Measurements from ENCODE around the gene DUSP9.
"Not testable (repeated sequence)": the region's sequence is repeated elsewhere in the genome, so short reads cannot be mapped to it uniquely, and the experiment has no call there.

The DUSP9 gene

DNA sequence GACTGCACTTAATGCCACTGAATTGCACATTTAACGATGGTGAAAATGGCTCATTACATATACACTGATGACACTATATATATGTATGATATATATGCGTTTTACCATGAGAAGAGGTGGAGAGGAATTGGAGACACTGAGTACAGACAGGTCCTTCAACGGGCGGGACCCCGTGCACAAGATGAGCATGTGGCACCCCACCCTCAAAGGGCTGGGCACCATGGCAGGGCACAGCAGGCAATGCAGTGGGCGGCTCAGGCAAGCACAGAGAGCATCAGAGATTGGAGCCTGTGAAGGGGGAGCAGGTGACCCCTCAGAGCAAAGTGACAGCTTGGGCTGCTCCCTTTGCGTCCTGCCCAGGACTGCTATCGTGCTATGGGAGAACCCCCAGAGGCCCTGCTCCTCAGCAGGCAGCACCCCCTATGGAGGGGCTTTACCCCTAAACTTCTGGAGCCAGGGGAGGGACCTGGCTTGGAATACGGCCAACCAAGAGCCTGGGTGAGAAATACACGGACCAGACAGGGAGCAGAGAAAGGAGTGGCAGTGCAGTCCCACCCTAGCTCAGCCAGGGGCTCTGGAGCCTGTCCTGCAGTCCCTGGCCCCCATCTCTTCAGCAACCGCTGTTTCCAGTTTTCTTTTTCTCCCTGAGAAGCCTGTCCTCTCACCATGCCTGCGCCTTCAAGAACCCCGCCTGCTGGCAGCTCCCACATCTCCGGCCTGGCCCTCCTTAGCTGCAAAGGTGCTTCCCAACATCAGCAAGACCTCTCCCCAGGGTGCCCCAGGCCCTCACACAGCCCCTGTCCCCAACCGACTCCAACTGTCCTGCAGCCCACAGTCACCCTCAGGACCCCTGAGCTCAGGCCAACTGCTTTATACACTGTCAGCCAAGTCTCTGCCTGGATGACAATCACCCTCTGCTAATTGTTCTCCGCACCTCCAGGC is 51.2 kb downstream of the DUSP9 start:
- TF ChIP-seq ZFP3 (tag by site-specific recombination; IDR thresholded peaks at IDR 0.05; ENCODE audit: low read depth) (no peak), KLF1 (tag by site-specific recombination; IDR thresholded peaks at IDR 0.05) (peak; percentile 72)
- Histone ChIP-seq H3K27ac (ENCODE audit: extremely low read depth, low read depth, low read length) (no peak overlapping the region), H3K36me3 (ENCODE audit: control insufficient read depth in 2 of 2, insufficient read depth in 1 of 2, low read length in 2 of 2) (peaks cover 0 to 75% of the 10 kb centered on the region in 2 experiments; a peak in 1 of 3 replicates), H3K4me3 (ENCODE audit: low read depth, low read length) (no peak overlapping the region), H3K9me3 (ENCODE audit: control insufficient read depth, insufficient read depth, low read depth, low read length) (no peaks in the 10 kb centered on the region), H3K4me1 (ENCODE audit: control insufficient read depth, insufficient read depth, low read length) (no peaks in the 10 kb centered on the region)
- POLR2A ChIA-PET: no interaction called here
- CTCF ChIA-PET: interaction anchor here (0.6 to 1.5 kb wide), 4 partner anchors 10 to 82 kb away, joined by 3 to 4 read pairs (median 3); no protein-coding TSS in a partner anchor

- H3K4me3 ChIP-seq (ENCODE audit: low read depth, low read length); H3K9me3 ChIP-seq (ENCODE audit: control insufficient read depth, insufficient read depth, low read depth, low read length); H3K27ac ChIP-seq (ENCODE audit: extremely low read depth, low read depth, low read length); H3K4me1 ChIP-seq (ENCODE audit: control insufficient read depth, insufficient read depth, low read length); POLR2A ChIA-PET: not testable (repeated sequence)
- CTCF ChIA-PET: interaction anchor here (0.6 to 1.5 kb wide), 6 partner anchors 8 to 91 kb away, joined by 3 read pairs; no protein-coding TSS in a partner anchor
- H3K36me3 ChIP-seq (ENCODE audit: control insufficient read depth in 2 of 2, insufficient read depth in 1 of 2, low read length in 2 of 2): peaks cover 0 to 75% of the 10 kb centered on the region in 2 experiments; a peak in 1 of 3 replicates
Observed at GRCh38 chrX:153699210-153699783, 52.3 kb downstream of the DUSP9 start.

- H3K4me3 ChIP-seq (ENCODE audit: low read depth, low read length); H3K27ac ChIP-seq (ENCODE audit: extremely low read depth, low read depth, low read length); POLR2A ChIA-PET; H3K9me3 ChIP-seq (ENCODE audit: control insufficient read depth, insufficient read depth, low read depth, low read length); H3K4me1 ChIP-seq (ENCODE audit: control insufficient read depth, insufficient read depth, low read length): not testable (repeated sequence)
- 0 out of 2 replicates have a peak, but pooled peaks have one; percentile 8 for TF ChIP-seq ZIC2 (tag by site-specific recombination; IDR thresholded peaks at IDR 0.05)
- CTCF ChIA-PET: interaction anchor here (0.6 to 0.8 kb wide), 3 partner anchors 8 to 92 kb away, joined by 3 read pairs; no protein-coding TSS in a partner anchor
- H3K36me3 ChIP-seq (ENCODE audit: control insufficient read depth in 2 of 2, insufficient read depth in 1 of 2, low read length in 2 of 2): peaks cover 0 to 78% of the 10 kb centered on the region in 2 experiments; a peak in 1 of 3 replicates
Observed at GRCh38 chrX:153699784-153700371, 52.9 kb downstream of the DUSP9 start.

GRCh38 chrX:153700376-153700945 is 53.5 kb downstream of the DUSP9 start:
- Histone ChIP-seq H3K9me3 (ENCODE audit: control insufficient read depth, insufficient read depth, low read depth, low read length) (no peaks in the 10 kb centered on the region), H3K36me3 (ENCODE audit: control insufficient read depth in 2 of 2, insufficient read depth in 1 of 2, low read length in 2 of 2) (peaks cover 0 to 81% of the 10 kb centered on the region in 2 experiments; a peak in 1 of 3 replicates), H3K4me1 (ENCODE audit: control insufficient read depth, insufficient read depth, low read length) (no peaks in the 10 kb centered on the region), H3K4me3 (ENCODE audit: low read depth, low read length) (no peak overlapping the region), H3K27ac (ENCODE audit: extremely low read depth, low read depth, low read length) (no peak overlapping the region)
- ChIA-PET CTCF (interaction anchor here (0.8 kb wide), 1 partner anchor 8 kb away, joined by 3 read pairs; no protein-coding TSS in a partner anchor), POLR2A (no interaction called here)
- no peak for TF ChIP-seq ZNF623 (tag by site-specific recombination; IDR thresholded peaks at IDR 0.05)
- 0 out of 2 replicates have a peak, but pooled peaks have one; percentile 7 for TF ChIP-seq SP2 (tag by site-specific recombination; IDR thresholded peaks at IDR 0.05)
- TF ChIP-seq, protein P1, sequence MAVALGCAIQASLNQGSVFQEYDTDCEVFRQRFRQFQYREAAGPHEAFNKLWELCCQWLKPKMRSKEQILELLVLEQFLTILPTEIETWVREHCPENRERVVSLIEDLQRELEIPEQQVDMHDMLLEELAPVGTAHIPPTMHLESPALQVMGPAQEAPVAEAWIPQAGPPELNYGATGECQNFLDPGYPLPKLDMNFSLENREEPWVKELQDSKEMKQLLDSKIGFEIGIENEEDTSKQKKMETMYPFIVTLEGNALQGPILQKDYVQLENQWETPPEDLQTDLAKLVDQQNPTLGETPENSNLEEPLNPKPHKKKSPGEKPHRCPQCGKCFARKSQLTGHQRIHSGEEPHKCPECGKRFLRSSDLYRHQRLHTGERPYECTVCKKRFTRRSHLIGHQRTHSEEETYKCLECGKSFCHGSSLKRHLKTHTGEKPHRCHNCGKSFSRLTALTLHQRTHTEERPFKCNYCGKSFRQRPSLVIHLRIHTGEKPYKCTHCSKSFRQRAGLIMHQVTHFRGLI (tag by site-specific recombination; IDR thresholded peaks at IDR 0.05): peak; percentile 59
- peak; percentile 41; the same call in 1 of the 2 replicates for TF ChIP-seq ZBTB8A (tag by site-specific recombination; IDR thresholded peaks at IDR 0.05)
- peak; percentile 71 for TF ChIP-seq KLF1 (tag by site-specific recombination; IDR thresholded peaks at IDR 0.05)

All from HEK293 (cell line).